Stimulated activated CD8-positive, alpha-beta memory T cell treated with anti-CD3 and anti-CD28 coated beads, Interleukin-15, amount 100 ng/mL, for 24 hours (primary cell): ENCODE data around the gene HPX.

Experiments used
- DNase-seq: peaks from one replicate; pipeline ENCODE4 v3.0.0-alpha.2; 2020; ENCODE audit warnings: low read depth

Gene HPX

GRCh38 chr11:6389905-6390717 is 50.7 kb downstream of the HPX start, which contains the start of gene SMPD1:
SMPD1 (plus strand) TSS chr11:6390474; CDS start chr11:6390599, 125 bp downstream.
- DNase-seq: peak; percentile 81

DNA sequence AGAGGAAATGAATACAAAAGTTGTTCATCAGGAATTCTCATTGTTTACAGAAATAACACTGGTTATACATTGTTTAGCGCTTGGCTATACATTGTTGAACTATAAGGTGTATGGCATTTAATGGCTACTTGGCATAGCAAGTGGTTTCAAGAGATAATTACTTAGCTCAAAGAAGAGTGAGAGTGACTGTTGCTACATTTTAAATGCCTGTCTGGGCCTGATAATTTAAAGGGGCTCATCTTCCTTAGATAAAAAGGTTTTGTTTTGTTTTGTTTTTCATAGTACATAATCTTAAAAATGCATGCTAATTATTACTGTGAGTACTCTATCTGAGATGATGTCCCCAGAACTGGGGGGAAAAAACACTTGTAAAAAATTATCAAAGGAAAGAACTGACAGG is 52.0 kb downstream of the HPX start:
- DNase-seq: no peak

DNA sequence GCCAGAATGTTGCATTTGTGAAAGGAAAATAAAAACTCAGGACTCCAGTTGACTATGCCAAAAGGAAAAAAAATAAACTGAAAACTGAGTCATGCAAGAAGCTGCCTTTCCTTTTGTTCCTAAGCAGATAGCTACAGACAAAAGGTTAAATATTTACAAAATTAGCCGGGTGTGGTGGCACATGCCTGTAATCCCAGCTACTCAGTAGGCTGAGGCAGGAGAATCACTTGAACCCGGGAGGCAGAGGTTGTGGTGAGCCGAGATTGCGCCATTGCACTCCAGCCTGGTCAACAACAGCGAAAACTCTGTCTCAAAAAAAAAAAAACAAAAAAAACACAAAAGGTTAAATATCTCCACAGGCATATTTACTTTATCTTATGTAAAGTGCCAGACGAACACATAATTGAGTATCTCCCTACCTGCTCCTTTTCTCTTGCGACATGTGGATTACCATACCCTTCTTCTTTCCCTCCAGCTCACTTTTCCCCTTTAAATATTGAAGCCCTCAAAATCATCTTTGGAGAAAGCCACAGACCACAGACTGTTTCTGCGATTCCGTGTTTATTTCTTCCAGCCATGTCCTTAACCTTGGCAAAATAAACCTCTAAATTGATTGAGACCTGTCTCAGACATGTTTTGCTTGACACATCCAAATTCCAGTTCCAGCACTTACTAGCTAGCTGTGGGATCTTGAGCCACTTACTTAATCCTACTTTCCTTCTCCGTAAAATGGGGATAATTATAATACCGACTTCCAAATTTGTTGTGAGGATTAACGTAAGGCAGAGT is 52.8 kb downstream of the HPX start:
- DNase-seq: no peak

DNA sequence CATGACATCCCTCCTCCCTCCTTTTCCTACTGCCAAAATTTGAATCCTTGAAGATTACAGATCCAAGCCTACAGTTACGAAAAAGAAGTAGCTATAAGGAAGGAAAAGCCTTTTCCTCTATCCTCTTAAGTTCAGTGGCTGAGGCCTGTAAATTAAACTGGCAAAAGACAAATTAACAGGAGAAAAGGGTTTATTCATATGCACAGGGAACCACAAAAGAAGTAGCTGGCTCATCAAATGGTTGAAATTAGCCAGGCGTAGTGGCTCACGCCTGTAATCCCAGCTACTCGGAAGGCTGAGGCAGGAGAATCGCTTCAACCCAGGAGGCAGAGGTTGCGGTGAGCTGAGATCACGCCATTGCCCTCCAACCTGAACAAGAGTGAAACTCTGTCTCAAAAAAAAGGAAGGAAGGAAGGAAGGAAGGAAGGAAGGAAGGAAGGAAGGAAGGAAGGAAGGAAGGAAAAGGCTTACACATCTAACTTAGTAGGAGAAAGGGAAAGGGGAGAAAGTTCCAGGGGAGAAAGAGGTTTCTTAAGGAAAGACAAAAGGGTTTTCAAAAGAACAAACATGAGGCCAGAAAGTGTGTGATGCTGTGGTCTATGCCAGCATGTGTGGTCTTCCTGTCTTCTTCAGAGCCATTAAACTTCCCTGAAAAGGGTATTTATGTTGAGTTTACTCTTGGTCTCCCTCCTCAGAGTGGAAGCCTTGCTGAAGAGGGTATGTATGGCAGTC is 55.6 kb downstream of the HPX start:
- no peak for DNase-seq
